Activated CD4-positive, alpha-beta memory T cell treated with anti-CD3 and anti-CD28 coated beads for 36 hours (primary cell): Measurements from ENCODE around the gene CDH9. TPM values are rescaled to one million over a fixed set of nuclear protein-coding genes. Genes with fewer than 3 reads are reported as not detected.

ENCODE experiments used
- CTCF ChIA-PET: fragments of 350-600 bp; sonication (Branson Sonifier 250); formaldehyde crosslinking; loops from one replicate; lab custom pipeline; 2021; ENCODE audit warnings: antibody characterized with exemption, inconsistent platforms; lab: Charles Lee
- POLR2A ChIA-PET: fragments of 350-600 bp; sonication (Branson Sonifier 250); formaldehyde crosslinking; loops from one replicate; lab custom pipeline; 2021; ENCODE audit warnings: antibody characterized with exemption; lab: Charles Lee
- DNase-seq: peaks from one replicate; pipeline ENCODE4 v3.0.0-alpha.2; 2020
- H3K27ac Mint-ChIP-seq: one replicate; pipeline ENCODE4 v1.8.0; 2021; ENCODE audit warnings: mixed read lengths
- H3K27me3 Mint-ChIP-seq: one replicate; pipeline ENCODE4 v1.8.0; 2021; ENCODE audit warnings: mixed read lengths
- H3K36me3 Mint-ChIP-seq: one replicate; pipeline ENCODE4 v1.8.0; 2021; ENCODE audit warnings: mixed read lengths
- H3K4me1 Mint-ChIP-seq: one replicate; pipeline ENCODE4 v1.8.0; 2021; ENCODE audit warnings: low read depth, mixed read lengths
- H3K4me3 Mint-ChIP-seq: one replicate; pipeline ENCODE4 v1.8.0; 2021; ENCODE audit warnings: mild to moderate bottlenecking, mixed read lengths
- H3K9me3 Mint-ChIP-seq: one replicate; pipeline ENCODE4 v1.8.0; 2021; ENCODE audit warnings: mixed read lengths
- intact Hi-C: fragments of 100-400 bp; cut with micrococcal nuclease; formaldehyde crosslinking; loops from one replicate; pipeline ENCODE4 v1.15.1; 2023
- total RNA-seq, 2 experiments: library from RNA; stranded (reverse); gene quantifications; one replicate each; pipeline ENCODE4 v1.2.3, GENCODE V29; 2021

CDH9 gene
- total RNA-seq, 2 experiments from 2014 or later, result not detected

- intact Hi-C loops, result no loop called here
- no peak for DNase-seq
- Mint-ChIP-seq H3K9me3 (peaks cover 2% of the 10 kb centered on the region), H3K27ac (no peak overlapping the region), H3K36me3 (no peaks in the 10 kb centered on the region), H3K4me1 (no peaks in the 10 kb centered on the region), H3K4me3 (no peak overlapping the region), H3K27me3 (no peaks in the 10 kb centered on the region)
- ChIA-PET POLR2A (no interaction called here), CTCF (no interaction called here)
These were observed 97.4 kb downstream of the CDH9 start for GRCh38 chr5:26940994-26941393.

GRCh38 chr5:26932238-26932637 lies 106.1 kb downstream of the CDH9 start:
- Mint-ChIP-seq H3K9me3 (peaks cover 34% of the 10 kb centered on the region), H3K4me1 (no peaks in the 10 kb centered on the region), H3K36me3 (no peaks in the 10 kb centered on the region), H3K27ac (no peak overlapping the region), H3K27me3 (no peaks in the 10 kb centered on the region), H3K4me3 (no peak overlapping the region)
- DNase-seq, result no peak
- intact Hi-C loops, result no loop called here
- ChIA-PET CTCF (no interaction called here), POLR2A (no interaction called here)

- H3K4me1 Mint-ChIP-seq, result no peaks in the 10 kb centered on the region
- peaks cover 27% of the 10 kb centered on the region for H3K9me3 Mint-ChIP-seq
- intact Hi-C loops, result no loop called here
- DNase-seq, result no peak
- no peak overlapping the region for H3K4me3 Mint-ChIP-seq
- no peak overlapping the region for H3K27ac Mint-ChIP-seq
- ChIA-PET POLR2A (no interaction called here), CTCF (no interaction called here)
- H3K36me3 Mint-ChIP-seq, result no peaks in the 10 kb centered on the region
- no peaks in the 10 kb centered on the region for H3K27me3 Mint-ChIP-seq
These were observed 116.9 kb downstream of the CDH9 start for GRCh38 chr5:26921439-26921838.

GRCh38 chr5:26903469-26903868 lies 134.9 kb downstream of the CDH9 start:
- Mint-ChIP-seq H3K27me3 (no peaks in the 10 kb centered on the region), H3K4me1 (no peaks in the 10 kb centered on the region), H3K4me3 (no peak overlapping the region), H3K27ac (no peak overlapping the region), H3K36me3 (no peaks in the 10 kb centered on the region), H3K9me3 (peaks cover 5% of the 10 kb centered on the region)
- no peak for DNase-seq
- intact Hi-C loops, result no loop called here
- CTCF ChIA-PET, result no interaction called here
- POLR2A ChIA-PET, result no interaction called here

- CTCF ChIA-PET, result no interaction called here
These were observed 143.6 kb downstream of the CDH9 start for GRCh38 chr5:26894719-26895263.

GRCh38 chr5:26893078-26893477 lies 145.3 kb downstream of the CDH9 start:
- ChIA-PET POLR2A (no interaction called here), CTCF (no interaction called here)
- Mint-ChIP-seq H3K36me3 (no peaks in the 10 kb centered on the region), H3K27me3 (no peaks in the 10 kb centered on the region), H3K4me3 (no peak overlapping the region), H3K4me1 (no peaks in the 10 kb centered on the region), H3K27ac (no peak overlapping the region), H3K9me3 (peaks cover 21% of the 10 kb centered on the region)
- DNase-seq, result no peak
- intact Hi-C loops, result no loop called here

More at GRCh38 chr5:26894719-26895263, 143.6 kb downstream of the CDH9 start:
- POLR2A ChIA-PET, result no interaction called here
- H3K27ac Mint-ChIP-seq, result no peak overlapping the region
- DNase-seq, result no peak
- intact Hi-C loops, result no loop called here
- peaks cover 21% of the 10 kb centered on the region for H3K9me3 Mint-ChIP-seq
- no peaks in the 10 kb centered on the region for H3K27me3 Mint-ChIP-seq
- no peaks in the 10 kb centered on the region for H3K36me3 Mint-ChIP-seq
- no peaks in the 10 kb centered on the region for H3K4me1 Mint-ChIP-seq
- no peak overlapping the region for H3K4me3 Mint-ChIP-seq

- no peaks in the 10 kb centered on the region for H3K4me1 Mint-ChIP-seq
- H3K36me3 Mint-ChIP-seq, result no peaks in the 10 kb centered on the region
- no peaks in the 10 kb centered on the region for H3K27me3 Mint-ChIP-seq
- peaks cover 12% of the 10 kb centered on the region for H3K9me3 Mint-ChIP-seq
- H3K27ac Mint-ChIP-seq, result no peak overlapping the region
- ChIA-PET POLR2A (no interaction called here), CTCF (no interaction called here)
- intact Hi-C loops, result no loop called here
- no peak for DNase-seq
- H3K4me3 Mint-ChIP-seq, result no peak overlapping the region
These were observed 148.6 kb downstream of the CDH9 start for GRCh38 chr5:26889815-26890214.

GRCh38 chr5:26884481-26884880 lies 153.9 kb downstream of the CDH9 start:
- ChIA-PET POLR2A (no interaction called here), CTCF (no interaction called here)
- DNase-seq, result no peak
- H3K27ac Mint-ChIP-seq, result no peak overlapping the region
- no peaks in the 10 kb centered on the region for H3K27me3 Mint-ChIP-seq
- peaks cover 9% of the 10 kb centered on the region for H3K9me3 Mint-ChIP-seq
- H3K36me3 Mint-ChIP-seq, result no peaks in the 10 kb centered on the region
- no peaks in the 10 kb centered on the region for H3K4me1 Mint-ChIP-seq
- H3K4me3 Mint-ChIP-seq, result no peak overlapping the region
- intact Hi-C loops, result no loop called here

GRCh38 chr5:26883375-26883774 lies 155.0 kb downstream of the CDH9 start:
- no peaks in the 10 kb centered on the region for H3K27me3 Mint-ChIP-seq
- POLR2A ChIA-PET, result no interaction called here
- H3K4me3 Mint-ChIP-seq, result no peak overlapping the region
- H3K27ac Mint-ChIP-seq, result no peak overlapping the region
- DNase-seq, result no peak
- CTCF ChIA-PET, result interaction anchor here (0.6 kb wide), 1 partner anchor 56 kb away, joined by 3 read pairs; no protein-coding TSS in a partner anchor
- no peaks in the 10 kb centered on the region for H3K36me3 Mint-ChIP-seq
- peaks cover 10% of the 10 kb centered on the region for H3K9me3 Mint-ChIP-seq
- no peaks in the 10 kb centered on the region for H3K4me1 Mint-ChIP-seq
- intact Hi-C loops, result no loop called here

GRCh38 chr5:26881901-26882300 lies 156.5 kb downstream of the CDH9 start:
- H3K36me3 Mint-ChIP-seq, result no peaks in the 10 kb centered on the region
- CTCF ChIA-PET, result no interaction called here
- no peak overlapping the region for H3K4me3 Mint-ChIP-seq
- no peak overlapping the region for H3K27ac Mint-ChIP-seq
- peaks cover 10% of the 10 kb centered on the region for H3K9me3 Mint-ChIP-seq
- no peaks in the 10 kb centered on the region for H3K4me1 Mint-ChIP-seq
- POLR2A ChIA-PET, result no interaction called here
- DNase-seq, result no peak
- intact Hi-C loops, result no loop called here
- no peaks in the 10 kb centered on the region for H3K27me3 Mint-ChIP-seq

GRCh38 chr5:26877154-26877553 lies 161.2 kb downstream of the CDH9 start:
- peaks cover 10% of the 10 kb centered on the region for H3K9me3 Mint-ChIP-seq
- ChIA-PET POLR2A (no interaction called here), CTCF (no interaction called here)
- intact Hi-C loops, result no loop called here
- H3K36me3 Mint-ChIP-seq, result no peaks in the 10 kb centered on the region
- H3K4me1 Mint-ChIP-seq, result no peaks in the 10 kb centered on the region
- no peaks in the 10 kb centered on the region for H3K27me3 Mint-ChIP-seq
- DNase-seq, result no peak
- no peak overlapping the region for H3K27ac Mint-ChIP-seq
- H3K4me3 Mint-ChIP-seq, result no peak overlapping the region

GRCh38 chr5:26872337-26872736 lies 166.0 kb downstream of the CDH9 start:
- Mint-ChIP-seq H3K27ac (no peak overlapping the region), H3K4me1 (no peaks in the 10 kb centered on the region), H3K36me3 (no peaks in the 10 kb centered on the region), H3K4me3 (no peak overlapping the region), H3K9me3 (peaks cover 9% of the 10 kb centered on the region), H3K27me3 (no peaks in the 10 kb centered on the region)
- no peak for DNase-seq
- ChIA-PET POLR2A (no interaction called here), CTCF (no interaction called here)
- intact Hi-C loops, result no loop called here

- Mint-ChIP-seq H3K36me3 (no peaks in the 10 kb centered on the region), H3K9me3 (peaks cover 21% of the 10 kb centered on the region), H3K4me1 (no peaks in the 10 kb centered on the region), H3K27me3 (no peaks in the 10 kb centered on the region), H3K4me3 (no peak overlapping the region), H3K27ac (no peak overlapping the region)
- CTCF ChIA-PET, result no interaction called here
- no peak for DNase-seq
- intact Hi-C loops, result no loop called here
- POLR2A ChIA-PET, result no interaction called here
These were observed 168.6 kb downstream of the CDH9 start for GRCh38 chr5:26869781-26870180.
